GM23248 (cell line): ENCODE data around the gene CEP78.

Experiments used
- EZH2 ChIP-seq: fragments of 200-600 bp; sonication (generic); IDR thresholded peaks from 2 replicates; pipeline ENCODE4 v1.6.1; 2018; ENCODE audit warnings: antibody characterized with exemption, mild to moderate bottlenecking; ENCODE audit not compliant: insufficient read depth, poor library complexity, severe bottlenecking
- EZH2phosphoT487 ChIP-seq: fragments of 200-600 bp; sonication (generic); IDR thresholded peaks from 2 replicates; pipeline ENCODE4 v1.6.1; 2018; ENCODE audit warnings: antibody characterized with exemption, moderate library complexity, mild to moderate bottlenecking, low read depth; ENCODE audit not compliant: insufficient read depth

- TF ChIP-seq EZH2 (no peak), EZH2phosphoT487 (no peak)
Observed at GRCh38 chr9:78326564-78326963, 90.7 kb downstream of the CEP78 start.
